ENCODE measurements around the gene PACS2. TPM values are rescaled to one million over a fixed set of nuclear protein-coding genes. Genes with fewer than 3 reads are reported as not detected.

Gene PACS2
- total RNA-seq, 1 experiment from 2014 or later, result 55.2 TPM

- no TSS peak for BruUV-seq (replicated peaks)
- POLR2A ChIA-PET, result no interaction called here
- in situ Hi-C loops (cut with HindIII; ENCODE audit: low pct_unique_long_range_greater_than_20kb, low sequenced_read_pairs) (no loop called here), intact Hi-C loops (cut with micrococcal nuclease; ENCODE audit: unreplicated experiment) (loop anchor here (10.0 kb wide), 1 partner anchor 105 kb away; the partner anchor contains the start of gene CRIP1)
- H3K4me3 ChIP-seq (ENCODE audit: low read depth in 2 of 2, low read length in 2 of 2), result no peak overlapping the region
- H3K9me3 ChIP-seq (ENCODE audit: control insufficient read depth, insufficient read depth, low read depth, low read length), result no peaks in the 10 kb centered on the region
- no peaks in the 10 kb centered on the region for H3K36me3 ChIP-seq (ENCODE audit: control insufficient read depth, insufficient read depth, low read length)
- no peak for ATAC-seq
- no peak for DNase-seq (ENCODE audit: low read depth, low spot score)
- H3K27me3 ChIP-seq (ENCODE audit: control insufficient read depth, insufficient read depth, low read length), result no peaks in the 10 kb centered on the region
- TF ChIP-seq CTCF (IDR thresholded peaks at IDR 0.05) (no peak), TCF7L2 (IDR thresholded peaks at IDR 0.05; ENCODE audit: low read depth, low read length) (no peak), POLR2AphosphoS5 (IDR thresholded peaks at IDR 0.05; ENCODE audit: low read depth, low read length) (no peak), SIN3A (IDR thresholded peaks at IDR 0.05; ENCODE audit: borderline replicate concordance, insufficient read depth, low read depth, low read length) (no peak), REST (IDR thresholded peaks at IDR 0.05; ENCODE audit: insufficient read depth in 1 of 2, low read depth in 2 of 2, low read length in 1 of 2) (no peak)
- CTCF ChIA-PET, result no interaction called here
- H3K4me1 ChIP-seq (ENCODE audit: control insufficient read depth, insufficient read depth, low read length), result no peaks in the 10 kb centered on the region
- H3K27ac ChIP-seq (ENCODE audit: low read length), result no peak overlapping the region
Measured at GRCh38 chr14:105379946-105380345, 65.4 kb downstream of the PACS2 start.

GRCh38 chr14:105380756-105381155 is 66.2 kb downstream of the PACS2 start:
- H3K27ac ChIP-seq (ENCODE audit: low read length), result no peak overlapping the region
- ATAC-seq, result no peak
- no peak overlapping the region for H3K4me3 ChIP-seq (ENCODE audit: low read depth in 2 of 2, low read length in 2 of 2)
- in situ Hi-C loops (cut with HindIII; ENCODE audit: low pct_unique_long_range_greater_than_20kb, low sequenced_read_pairs), result no loop called here
- CTCF ChIA-PET, result no interaction called here
- DNase-seq (ENCODE audit: low read depth, low spot score), result no peak
- H3K27me3 ChIP-seq (ENCODE audit: control insufficient read depth, insufficient read depth, low read length), result no peaks in the 10 kb centered on the region
- TF ChIP-seq REST (IDR thresholded peaks at IDR 0.05; ENCODE audit: insufficient read depth in 1 of 2, low read depth in 2 of 2, low read length in 1 of 2) (no peak), SIN3A (IDR thresholded peaks at IDR 0.05; ENCODE audit: borderline replicate concordance, insufficient read depth, low read depth, low read length) (no peak), POLR2AphosphoS5 (IDR thresholded peaks at IDR 0.05; ENCODE audit: low read depth, low read length) (no peak), CTCF (IDR thresholded peaks at IDR 0.05) (no peak), TCF7L2 (IDR thresholded peaks at IDR 0.05; ENCODE audit: low read depth, low read length) (no peak)
- intact Hi-C loops (cut with micrococcal nuclease; ENCODE audit: unreplicated experiment), result no loop called here
- POLR2A ChIA-PET, result no interaction called here
- no peaks in the 10 kb centered on the region for H3K9me3 ChIP-seq (ENCODE audit: control insufficient read depth, insufficient read depth, low read depth, low read length)
- no peaks in the 10 kb centered on the region for H3K4me1 ChIP-seq (ENCODE audit: control insufficient read depth, insufficient read depth, low read length)
- H3K36me3 ChIP-seq (ENCODE audit: control insufficient read depth, insufficient read depth, low read length), result no peaks in the 10 kb centered on the region
- BruUV-seq (replicated peaks), result no TSS peak
